Measurements from ENCODE around the gene KPNA4.
"Not testable (repeated sequence)": the region's sequence is repeated elsewhere in the genome, so short reads cannot be mapped to it uniquely, and the experiment has no call there.

Gene KPNA4

DNA sequence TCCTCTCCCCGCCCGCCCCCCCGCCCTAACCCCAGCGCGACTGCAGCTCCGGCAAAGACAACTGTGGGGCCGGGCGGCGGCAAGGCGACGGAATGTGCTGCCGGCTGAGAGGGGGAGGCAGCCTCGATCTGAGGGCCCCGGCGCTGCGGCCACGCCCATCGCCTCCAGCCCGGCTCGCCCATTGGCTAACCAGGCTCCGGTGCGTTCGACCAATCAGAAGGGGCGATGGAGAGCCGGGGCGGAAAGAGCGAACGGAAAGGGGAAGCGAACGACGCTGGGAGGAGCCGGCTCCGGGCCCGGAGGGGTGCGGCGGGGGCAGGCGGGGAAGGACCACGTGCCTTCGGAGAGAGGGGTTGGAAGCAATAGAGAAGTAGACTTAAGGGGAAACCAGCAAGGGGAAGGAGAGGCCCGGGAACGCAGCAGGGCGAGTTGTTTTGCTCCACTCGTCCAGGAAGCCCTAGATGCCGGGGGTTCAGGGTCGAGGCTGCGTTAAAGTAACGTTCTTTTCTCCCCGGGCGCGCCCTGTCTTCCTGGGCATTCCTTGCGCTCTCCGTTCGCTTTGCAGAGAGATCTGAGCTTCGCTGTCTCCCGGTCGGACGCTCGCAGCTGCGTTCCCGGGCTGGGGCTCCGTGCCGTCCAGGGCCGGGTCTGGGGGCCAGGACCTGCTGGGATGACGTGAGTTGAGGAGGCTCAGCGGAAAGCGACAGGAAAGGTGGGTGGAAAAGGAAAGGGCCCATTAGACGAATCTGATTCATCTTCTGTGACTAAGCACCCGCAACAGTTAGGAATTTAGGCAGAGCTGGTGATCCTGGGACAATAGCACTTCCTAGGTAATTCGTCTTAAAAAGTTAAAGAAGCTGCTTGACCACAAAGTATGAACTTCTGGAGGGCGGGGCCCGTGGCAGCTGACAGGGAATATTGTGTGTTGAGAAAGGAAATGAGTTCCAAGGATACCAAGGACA is at the start of gene KPNA4:
Gene KPNA4, minus strand, starts transcription at position 130 of the 962 bp plus-strand sequence. CDS start 289 bp downstream, outside the sequence.
- DNase-seq, result peak; percentile 99

GRCh38 chr3:160613661-160614060 is 48.3 kb upstream of the KPNA4 start:
- no peak for DNase-seq

DNA sequence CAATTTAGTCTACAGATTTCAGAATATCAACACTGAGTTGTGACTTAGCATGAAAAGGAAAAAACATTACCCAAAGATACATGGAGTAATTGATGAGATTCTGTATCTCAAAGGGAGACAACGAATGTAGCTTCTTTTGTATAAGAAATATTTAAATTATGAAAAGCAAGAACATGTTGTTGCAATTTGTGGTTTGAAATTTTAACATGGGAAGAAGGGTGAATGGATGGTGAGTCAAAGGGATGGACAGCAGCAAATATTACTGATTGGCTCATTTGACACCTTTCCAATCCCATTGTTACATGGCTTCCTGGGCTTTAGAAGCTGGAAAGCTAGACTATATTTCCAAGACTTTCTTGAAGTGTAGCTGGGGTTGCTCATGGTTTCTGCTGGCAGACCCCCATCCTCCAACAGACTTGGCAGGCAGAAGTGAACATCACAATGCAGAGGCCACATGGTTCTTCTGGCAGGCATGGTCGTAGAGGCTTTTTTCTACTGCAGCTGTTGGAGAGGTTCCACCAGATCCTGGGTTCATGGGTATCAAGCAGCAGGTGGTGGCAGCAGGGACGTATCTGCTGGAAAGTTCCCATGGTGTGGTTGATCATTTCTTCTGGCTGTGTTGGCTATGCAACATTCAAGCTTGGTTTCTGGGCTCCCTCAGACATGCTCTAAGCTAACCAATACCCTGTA is 47.2 kb upstream of the KPNA4 start:
- DNase-seq, result no peak

GRCh38 chr3:160611141-160611540 is 45.8 kb upstream of the KPNA4 start:
- no peak for DNase-seq

GRCh38 chr3:160608870-160609269 is 43.5 kb upstream of the KPNA4 start:
- no peak for DNase-seq

DNA sequence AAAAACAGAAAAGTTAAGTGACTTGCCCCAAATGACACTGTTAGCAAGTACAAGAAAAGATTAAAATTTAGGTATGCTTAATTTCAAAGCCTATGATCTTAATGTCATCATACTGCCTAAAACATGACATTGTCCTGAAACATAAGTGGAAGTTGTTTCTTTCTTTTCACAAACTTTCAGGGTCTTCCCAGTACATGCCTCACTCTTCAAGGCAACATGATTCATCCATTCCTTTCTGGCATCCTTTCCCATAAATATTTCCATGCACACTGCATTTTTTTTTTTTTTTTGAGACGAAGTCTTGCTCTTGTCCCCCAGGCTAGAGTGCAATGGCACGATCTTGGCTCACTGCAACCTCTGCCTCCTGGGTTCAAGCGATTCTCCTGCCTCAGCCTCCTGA is 42.5 kb upstream of the KPNA4 start:
- no peak for DNase-seq

DNA sequence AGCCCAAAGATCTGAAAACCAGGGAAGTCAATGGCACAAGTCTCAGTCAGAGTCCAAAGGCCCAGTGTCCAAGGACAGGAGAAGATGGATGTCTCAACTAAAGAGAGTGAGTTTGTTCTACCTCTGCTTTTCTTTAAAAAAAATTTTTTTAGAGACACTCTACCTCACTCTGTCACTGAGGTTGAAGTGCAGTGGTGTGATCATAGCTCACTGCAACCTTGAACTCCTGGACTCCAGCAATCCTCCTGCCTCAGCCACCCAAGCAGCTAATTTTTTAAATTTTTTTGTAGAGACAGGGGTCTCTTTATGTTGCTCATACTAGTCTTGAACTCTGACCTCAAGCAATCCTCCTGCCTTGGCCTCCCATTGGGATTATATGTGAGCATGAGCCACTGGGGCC is 39.9 kb upstream of the KPNA4 start:
- no peak for DNase-seq

GRCh38 chr3:160603845-160604244 is 38.5 kb upstream of the KPNA4 start:
- DNase-seq, result not testable (repeated sequence)

- no peak for DNase-seq
Measured at GRCh38 chr3:160602259-160602658, 36.9 kb upstream of the KPNA4 start.

- DNase-seq, result no peak
Measured at GRCh38 chr3:160601288-160601687, 35.9 kb upstream of the KPNA4 start.

DNA sequence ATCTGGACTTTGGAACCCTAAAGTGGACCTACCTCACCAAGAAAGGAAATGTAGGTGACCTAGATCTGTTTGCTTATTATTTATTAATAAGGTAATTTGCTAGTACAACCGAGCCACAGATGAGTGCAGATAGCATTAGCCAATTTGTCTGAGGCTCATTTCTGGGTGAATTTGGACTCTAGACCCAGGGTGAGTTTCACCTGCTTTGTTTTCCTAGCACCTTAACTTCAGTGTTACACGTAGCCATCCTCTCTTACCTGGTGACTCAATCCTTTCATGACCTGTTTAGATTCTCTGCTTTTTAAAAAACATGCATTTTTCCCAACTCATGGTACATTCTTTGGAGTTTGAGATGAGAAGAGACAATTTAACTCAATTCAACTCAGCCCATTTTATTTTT is 33.5 kb upstream of the KPNA4 start:
- no peak for DNase-seq

DNA sequence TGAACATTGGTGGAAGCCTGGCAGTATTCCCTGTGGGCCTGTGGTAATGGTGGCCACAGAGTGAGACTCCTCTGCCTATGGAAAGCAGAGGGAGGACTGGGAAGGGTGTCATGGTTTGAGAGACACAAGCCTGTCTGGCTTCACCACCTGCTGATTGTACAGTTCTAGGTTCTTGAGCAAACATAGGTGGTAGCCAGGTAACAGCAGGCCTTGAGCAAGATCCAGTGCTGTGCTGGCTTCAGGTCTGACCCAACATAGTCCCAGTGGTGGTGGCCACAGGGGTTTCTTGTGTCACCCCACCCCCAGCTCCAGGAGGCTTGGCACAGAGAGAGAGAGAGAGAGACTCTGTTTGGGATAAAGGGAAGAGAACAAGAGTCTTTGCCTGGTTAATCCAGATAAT is 22.7 kb upstream of the KPNA4 start:
- DNase-seq, result no peak

- DNase-seq, result no peak
Measured at GRCh38 chr3:160587105-160587504, 21.7 kb upstream of the KPNA4 start.

DNA sequence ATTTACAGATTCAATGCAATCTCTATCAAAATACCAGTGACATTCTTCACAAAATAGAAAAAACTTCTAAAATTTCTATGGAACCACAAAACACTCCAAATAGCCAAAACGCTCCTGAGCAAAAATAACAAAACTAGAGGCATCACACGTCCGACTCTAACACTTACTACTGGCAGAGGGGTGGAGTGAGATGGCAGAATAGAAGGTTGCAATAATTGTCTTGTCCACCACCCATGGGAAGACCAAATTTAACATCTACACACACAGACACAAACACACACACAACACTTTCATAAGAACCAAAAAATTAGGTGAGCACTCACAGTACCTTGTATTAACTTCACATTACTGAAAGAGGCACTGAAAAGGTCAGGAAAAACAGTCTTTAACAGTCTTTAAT is 21.3 kb upstream of the KPNA4 start:
- no peak for DNase-seq

GRCh38 chr3:160583451-160583850 is 18.1 kb upstream of the KPNA4 start:
- DNase-seq, result no peak

DNA sequence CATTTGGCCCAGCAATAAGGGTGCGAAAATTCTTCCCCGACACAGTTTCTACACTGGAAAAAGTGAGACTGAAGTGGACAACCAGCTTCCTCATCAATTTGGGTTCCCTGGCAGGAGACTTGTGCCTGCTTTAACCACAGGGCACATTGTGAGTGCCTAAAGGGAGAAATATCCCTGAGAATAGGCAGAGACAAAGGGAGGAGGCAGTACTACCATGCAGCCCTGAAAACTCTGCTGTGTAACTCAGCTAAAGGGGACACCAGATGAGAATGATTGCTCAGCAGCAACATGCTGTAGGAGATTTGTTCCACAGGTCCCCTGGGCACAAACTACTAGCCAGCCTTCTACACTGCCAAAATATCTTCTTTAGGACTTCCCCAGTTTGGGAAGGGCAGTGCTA is 15.6 kb upstream of the KPNA4 start:
- no peak for DNase-seq

DNA sequence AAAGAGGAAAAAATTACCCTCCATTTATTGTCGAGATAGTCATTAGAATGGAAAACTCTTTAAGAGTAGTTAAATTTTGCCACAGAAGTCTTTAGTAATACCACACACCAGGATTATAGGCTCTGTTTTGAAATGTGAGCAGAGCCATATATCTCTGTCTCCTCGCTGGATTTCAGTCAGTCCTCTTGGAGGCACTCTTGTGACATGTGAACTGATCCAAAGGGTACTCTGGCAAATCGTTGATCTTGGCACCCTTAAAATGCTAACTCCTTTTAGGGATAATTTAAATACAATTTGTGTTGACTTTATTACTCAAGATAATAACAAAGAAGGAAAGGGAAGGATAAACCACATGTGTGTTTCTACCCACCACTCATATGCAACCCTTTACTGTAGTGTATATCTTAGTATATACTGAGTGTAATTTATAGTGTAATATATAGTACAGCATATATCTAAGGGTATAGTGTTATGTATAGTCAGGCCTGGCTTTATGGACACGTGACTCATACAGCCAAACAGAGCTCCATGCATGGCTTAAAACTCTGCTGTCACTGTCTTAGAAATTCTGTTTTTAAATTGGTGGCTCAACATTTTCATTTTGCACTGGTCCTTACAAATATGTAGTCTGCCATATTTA is 12.3 kb upstream of the KPNA4 start:
- DNase-seq, result no peak

- no peak for DNase-seq
Measured at GRCh38 chr3:160577093-160577492, 11.7 kb upstream of the KPNA4 start.

DNA sequence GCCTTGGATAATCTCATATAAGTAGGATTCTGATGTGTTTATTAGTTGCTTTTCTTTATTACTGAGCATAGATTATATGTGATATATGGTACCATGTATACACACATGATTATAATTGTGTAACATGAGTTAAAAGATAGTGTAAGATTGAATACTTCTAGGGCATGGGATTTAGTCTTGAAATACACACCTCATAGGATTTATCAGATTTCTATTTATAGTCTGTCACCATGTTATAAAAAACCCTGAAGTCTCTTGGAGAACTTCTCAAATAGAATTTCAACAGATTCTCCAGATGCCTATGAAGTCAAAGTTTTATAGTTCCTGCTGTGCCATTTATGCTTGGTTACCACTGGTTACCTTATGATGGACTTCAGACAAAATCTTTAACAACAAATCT is 11.2 kb upstream of the KPNA4 start:
- no peak for DNase-seq

- no peak for DNase-seq
Measured at GRCh38 chr3:160575589-160575988, 10.2 kb upstream of the KPNA4 start.

- DNase-seq, result no peak
Measured at GRCh38 chr3:160574636-160575035, 9.3 kb upstream of the KPNA4 start.

DNA sequence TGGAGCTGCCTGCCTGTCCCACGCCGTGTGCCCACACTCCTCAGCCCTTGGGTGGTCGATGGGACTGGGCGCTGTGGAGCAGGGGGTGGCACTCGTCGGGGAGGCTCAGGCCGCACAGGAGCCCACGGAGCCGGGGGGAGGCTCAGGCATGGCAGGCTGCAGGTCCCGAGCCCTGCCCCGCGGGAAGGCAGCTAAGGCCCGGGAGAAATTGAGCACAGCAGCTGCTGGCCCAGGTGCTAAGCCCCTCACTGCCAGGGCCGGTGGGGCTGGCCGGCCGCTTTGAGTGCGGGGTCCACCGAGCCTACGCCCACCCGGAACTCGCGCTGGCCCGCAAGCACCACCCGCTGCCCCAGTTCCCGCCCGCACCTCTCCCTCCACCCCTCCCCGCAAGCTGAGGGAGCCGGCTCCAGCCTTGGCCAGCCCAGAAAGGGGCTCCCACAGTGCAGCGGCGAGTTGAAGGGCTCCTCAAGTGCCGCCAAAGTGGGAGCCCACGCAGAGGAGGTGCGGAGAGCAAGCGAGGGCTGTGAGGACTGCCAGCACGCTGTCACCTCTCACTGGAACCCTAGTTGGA is 8.7 kb upstream of the KPNA4 start:
- DNase-seq, result not testable (repeated sequence)
